H1 (cell line): Measurements from ENCODE around the gene TRPV6. TPM values are rescaled to one million over a fixed set of nuclear protein-coding genes. Genes with fewer than 3 reads are reported as not detected.

Experiments used
- CTCF ChIA-PET: fragments of 300-600 bp; sonication (Branson Sonifier 250); formaldehyde crosslinking; loops from one replicate; lab custom pipeline; 2021; ENCODE audit not compliant: partially characterized antibody; lab: Charles Lee
- POLR2A ChIA-PET: fragments of 300-600 bp; sonication (Branson Sonifier 250); formaldehyde crosslinking; loops from one replicate; lab custom pipeline; 2021; ENCODE audit warnings: inconsistent platforms; ENCODE audit not compliant: partially characterized antibody; lab: Charles Lee
- DNase-seq, 2 experiments: peaks; one replicate each; pipeline versions ENCODE4 v3.0.0 to v3.0.0-alpha.2; 2010 to 2022; ENCODE audit warnings: low spot score in 2 of 2, low read depth in 1 of 2, mixed read lengths in 1 of 2
- FAIRE-seq: peaks from 2 replicates; lab custom pipeline; 2011; peaks lifted over from hg19 to GRCh38; lab: Jason Lieb, UNC
- H2AFZ ChIP-seq: 2 replicates; pipeline ENCODE4 v1.8.1; 2012; ENCODE audit warnings: low read length, inconsistent platforms
- H2AK5ac ChIP-seq: 2 replicates; pipeline ENCODE4 v1.6.1; 2013; ENCODE audit warnings: low read depth, low read length
- H2BK120ac ChIP-seq: replicated peaks from 2 replicates; pipeline ENCODE3; 2013; ENCODE audit warnings: low read depth, low read length, inconsistent platforms
- H2BK12ac ChIP-seq: 2 replicates; pipeline ENCODE4 v1.6.1; 2013; ENCODE audit warnings: low read depth, low read length
- H2BK15ac ChIP-seq: 2 replicates; pipeline ENCODE4 v1.6.1; 2013; ENCODE audit warnings: low read length
- H2BK20ac ChIP-seq: 2 replicates; pipeline ENCODE4 v1.6.1; 2013; ENCODE audit warnings: low read length
- H2BK5ac ChIP-seq: 2 replicates; pipeline ENCODE4 v1.6.1; 2013; ENCODE audit warnings: low read depth, low read length
- H3K14ac ChIP-seq: 2 replicates; pipeline ENCODE4 v1.6.1; 2013; ENCODE audit warnings: inconsistent platforms; ENCODE audit not compliant: insufficient read length
- H3K18ac ChIP-seq: 2 replicates; pipeline ENCODE4 v1.6.1; 2013; ENCODE audit warnings: low read length; ENCODE audit errors: extremely low read depth
- H3K23ac ChIP-seq: 2 replicates; pipeline ENCODE4 v1.6.1; 2013; ENCODE audit warnings: inconsistent platforms; ENCODE audit not compliant: insufficient read length
- H3K23me2 ChIP-seq: 2 replicates; pipeline ENCODE4 v1.6.1; 2013; ENCODE audit warnings: low read depth, low read length
- H3K27ac ChIP-seq: 2 replicates; pipeline ENCODE4 v1.6.1; 2011; ENCODE audit warnings: low read depth, low read length, inconsistent platforms
- H3K27me3 ChIP-seq, 4 experiments: replicated peaks in 1 of 4; 1 replicate in 1 of 4; 2 replicates in 3 of 4; pipeline versions ENCODE4 v1.6.1 to v1.8.1; 2011 to 2013; ENCODE audit warnings: low read length in 3 of 4, mild to moderate bottlenecking in 3 of 4, inconsistent platforms in 2 of 4, mixed read lengths in 2 of 4, moderate library complexity in 1 of 4; ENCODE audit not compliant: control insufficient read depth in 3 of 4, insufficient read depth in 3 of 4; ENCODE audit errors: extremely low read depth in 1 of 4
- H3K36me3 ChIP-seq, 4 experiments: 2 replicates each; pipeline versions ENCODE4 v1.6.1 to v1.8.1; 2011 to 2013; ENCODE audit warnings: mild to moderate bottlenecking in 4 of 4, low read length in 3 of 4, moderate library complexity in 2 of 4, control low read depth in 1 of 4, inconsistent platforms in 1 of 4; ENCODE audit not compliant: insufficient read depth in 4 of 4, control insufficient read depth in 2 of 4
- H3K4ac ChIP-seq: replicated peaks from 2 replicates; pipeline ENCODE3; 2013; ENCODE audit warnings: low read length, low read depth, mixed read lengths, inconsistent platforms; ENCODE audit not compliant: insufficient read length
- H3K4me1 ChIP-seq, 4 experiments: replicated peaks in 1 of 4; 1 replicate in 1 of 4; 2 replicates in 3 of 4; pipeline versions ENCODE4 v1.6.1 to v1.8.1; 2011 to 2013; ENCODE audit warnings: low read length in 3 of 4, inconsistent platforms in 2 of 4, mixed read lengths in 1 of 4; ENCODE audit not compliant: insufficient read depth in 4 of 4, control insufficient read depth in 3 of 4
- H3K4me2 ChIP-seq, 2 experiments: 2 replicates each; pipeline versions ENCODE4 v1.6.1 to v1.8.1; 2011 to 2013; ENCODE audit warnings: low read depth in 2 of 2, low read length in 2 of 2, control low read depth in 1 of 2, inconsistent platforms in 1 of 2, mild to moderate bottlenecking in 1 of 2; ENCODE audit not compliant: insufficient read depth in 1 of 2
- H3K4me3 ChIP-seq, 4 experiments: fragments of 200-600, 300-600 bp in 1 of 4; sonication (generic), shearing (Covaris generic), sonication (Bioruptor Twin) in 1 of 4; 2 replicates each; pipeline versions ENCODE4 v1.5.1 to v1.8.1; 2011 to 2016; ENCODE audit warnings: low read length in 4 of 4, low read depth in 3 of 4, control low read depth in 2 of 4, inconsistent platforms in 2 of 4, mild to moderate bottlenecking in 2 of 4, mixed read lengths in 1 of 4, moderate library complexity in 1 of 4; ENCODE audit not compliant: insufficient read depth in 2 of 4; ENCODE audit errors: extremely low read depth in 1 of 4
- H3K56ac ChIP-seq: replicated peaks from 2 replicates; pipeline ENCODE3; 2013; ENCODE audit warnings: low read depth, mild to moderate bottlenecking, mixed read lengths, low read length, inconsistent platforms; ENCODE audit not compliant: insufficient read length
- H3K79me1 ChIP-seq: 2 replicates; pipeline ENCODE4 v1.6.1; 2013; ENCODE audit warnings: low read depth, low read length, control low read depth
- H3K79me2 ChIP-seq, 2 experiments: 2 replicates each; pipeline versions ENCODE4 v1.6.1 to v1.8.1; 2012 to 2013; ENCODE audit warnings: low read length in 2 of 2, mild to moderate bottlenecking in 2 of 2, inconsistent platforms in 1 of 2; ENCODE audit not compliant: insufficient read depth in 2 of 2, control insufficient read depth in 1 of 2
- H3K9ac ChIP-seq, 4 experiments: replicated peaks in 1 of 4; 1 replicate in 1 of 4; 2 replicates in 3 of 4; pipeline versions ENCODE4 v1.6.1 to v1.8.1; 2011 to 2013; ENCODE audit warnings: low read depth in 3 of 4, low read length in 3 of 4, control low read depth in 2 of 4, mild to moderate bottlenecking in 2 of 4, moderate library complexity in 2 of 4, inconsistent platforms in 1 of 4; ENCODE audit errors: extremely low read depth in 1 of 4
- H3K9me3 ChIP-seq, 2 experiments: 2 replicates each; pipeline versions ENCODE4 v1.6.1 to v1.8.1; 2012 to 2013; ENCODE audit warnings: mild to moderate bottlenecking in 2 of 2, moderate library complexity in 2 of 2, control low read depth in 1 of 2, inconsistent platforms in 1 of 2, low read depth in 1 of 2, low read length in 1 of 2, mixed read lengths in 1 of 2; ENCODE audit not compliant: insufficient read depth in 2 of 2
- H4K20me1 ChIP-seq, 2 experiments: replicated peaks in 1 of 2; 2 replicates each; pipeline versions ENCODE3 to v1.8.1; 2011 to 2013; ENCODE audit warnings: inconsistent platforms in 2 of 2, low read length in 2 of 2, mild to moderate bottlenecking in 1 of 2; ENCODE audit not compliant: insufficient read depth in 2 of 2, control insufficient read depth in 1 of 2
- H4K5ac ChIP-seq: 2 replicates; pipeline ENCODE4 v1.6.1; 2013; ENCODE audit warnings: low read length, low read depth, mixed read lengths, inconsistent platforms; ENCODE audit not compliant: insufficient read length
- H4K8ac ChIP-seq: 2 replicates; pipeline ENCODE4 v1.8.0; 2013; ENCODE audit warnings: mild to moderate bottlenecking, moderate library complexity, low read length, inconsistent platforms; ENCODE audit not compliant: insufficient read depth; ENCODE audit errors: extremely low read depth
- H4K91ac ChIP-seq: replicated peaks from 2 replicates; pipeline ENCODE3; 2013; ENCODE audit warnings: low read length, mixed read lengths, inconsistent platforms; ENCODE audit not compliant: insufficient read length
- BCL11A ChIP-seq, 2 experiments: IDR thresholded peaks; one replicate each; pipeline ENCODE4 v1.6.1; 2011; ENCODE audit warnings: low read depth in 2 of 2, low read length in 2 of 2, mild to moderate bottlenecking in 2 of 2
- BRCA1 ChIP-seq: IDR thresholded peaks from 2 replicates; pipeline ENCODE4 v1.6.1; 2012; ENCODE audit warnings: low read depth, low read length, improper control_type of control experiment
- CBX5 ChIP-seq: fragments of 300-800, 300-1000 bp; sonication (generic); IDR thresholded peaks from 2 replicates; pipeline ENCODE4 v1.7.1; 2016; ENCODE audit warnings: antibody characterized with exemption, low read length, low read depth
- CTBP2 ChIP-seq: IDR thresholded peaks from 2 replicates; pipeline ENCODE4 v1.7.0; 2011; ENCODE audit warnings: borderline replicate concordance, mild to moderate bottlenecking, moderate library complexity, mixed read lengths, low read length; ENCODE audit not compliant: insufficient read depth, insufficient read length
- CTCF ChIP-seq, 3 experiments: IDR thresholded peaks; 1 replicate in 2 of 3; 2 replicates in 1 of 3; pipeline versions ENCODE4 v1.5.1 to v1.6.1; 2011; ENCODE audit warnings: low read length in 3 of 3, mild to moderate bottlenecking in 3 of 3, inconsistent platforms in 2 of 3, low read depth in 1 of 3, moderate library complexity in 1 of 3; ENCODE audit not compliant: insufficient read depth in 1 of 3; ENCODE audit errors: control extremely low read depth in 1 of 3
- E2F6 ChIP-seq: IDR thresholded peaks from 2 replicates; pipeline ENCODE4 v1.6.1; 2012; ENCODE audit warnings: inconsistent platforms
- EZH2 ChIP-seq: fragments of 200-600 bp; sonication (generic); IDR thresholded peaks from 2 replicates; pipeline ENCODE4 v1.7.1; 2012; ENCODE audit warnings: low read depth, mild to moderate bottlenecking, moderate library complexity, low read length, inconsistent platforms; ENCODE audit not compliant: severe bottlenecking
- KDM1A ChIP-seq: fragments of 200-600, 300-600 bp; sonication (generic); IDR thresholded peaks from 2 replicates; pipeline ENCODE4 v1.7.1; 2016; ENCODE audit warnings: mild to moderate bottlenecking, low read length, borderline replicate concordance
- RFX5 ChIP-seq: IDR thresholded peaks from 2 replicates; pipeline ENCODE4 v1.6.1; 2011; ENCODE audit warnings: low read depth, low read length, improper control_type of control experiment, borderline replicate concordance
- SIN3A ChIP-seq, 2 experiments: IDR thresholded peaks in 1 of 2; conservative IDR thresholded peaks in 1 of 2; 2 replicates each; pipeline ENCODE4 v1.6.1; 2011 to 2012; ENCODE audit warnings: low read length in 2 of 2, improper control_type of control experiment in 1 of 2, low read depth in 1 of 2, mild to moderate bottlenecking in 1 of 2
- WGBS, 2 experiments: shearing (Covaris generic) in 1 of 2; methylation state at CpG; one replicate each; pipeline versions ENCODE4 v1.1.6 to v1.1.7; 2013 to 2015; ENCODE audit warnings: low lambda C conversion rate in 2 of 2, mixed read lengths in 2 of 2, inconsistent platforms in 1 of 2, low coverage in 1 of 2, missing lambda C conversion rate in 1 of 2; ENCODE audit not compliant: insufficient replicate concordance in 2 of 2, insufficient coverage in 1 of 2, insufficient read length in 1 of 2; ENCODE audit errors: extremely low coverage in 1 of 2, missing lambda C conversion rate in 1 of 2; 5-methylcytosine and 5-hydroxymethylcytosine counted together
- polyA plus RNA-seq, 7 experiments: library from polyadenylated mRNA; depleted of rRNA in 3 of 7; stranded (reverse) in 5 of 7; unstranded in 2 of 7; fragments of >200 nt in 5 of 7; fragments of 200-250 nt in 2 of 7; gene quantifications; 1 replicate in 5 of 7; 2 replicates in 1 of 7; 4 replicates in 1 of 7; pipeline versions ENCODE4 v1.2.1 to v1.2.3, GENCODE V29; 2011 to 2013; ENCODE audit warnings: missing spikeins in 2 of 7, mixed read lengths in 2 of 7
- total RNA-seq: library from RNA; stranded (reverse); fragmentation: NEBNext Ultra II Directional; extraction: Animal tissue kit (Norgen Biotek cat#: 25700); gene quantifications from 2 replicates; pipeline ENCODE4 v1.2.1, GENCODE V29; 2021

TRPV6 gene
- total and polyA plus RNA-seq, 2 of the 8 experiments (the other 6 are each of a cell fraction or from before 2014, with no cell fraction given), result 0.52 to 1.1 TPM

GRCh38 chr7:142879060-142879459 is 6.5 kb downstream of the TRPV6 start:
- Histone ChIP-seq H2AK5ac (no peak overlapping the region), H4K20me1 (no peaks in the 10 kb centered on the region), H3K4me2 (no peak overlapping the region), H3K36me3 (no peaks in the 10 kb centered on the region), H2BK12ac (no peak overlapping the region), H3K79me1 (no peaks in the 10 kb centered on the region), H3K4ac (no peak overlapping the region), H3K27ac (no peak overlapping the region), H3K27me3 (peaks cover 0 to 2% (median 0%) of the 10 kb centered on the region in 4 experiments; a peak in 1 of 7 replicates), H3K4me1 (no peaks in the 10 kb centered on the region), H3K9me3 (no peaks in the 10 kb centered on the region), H3K23ac (no peak overlapping the region), H4K8ac (no peak overlapping the region), H3K14ac (no peak overlapping the region), H2BK5ac (no peak overlapping the region), H3K56ac (no peak overlapping the region), H4K5ac (no peak overlapping the region), H3K9ac (no peak overlapping the region), H3K79me2 (no peaks in the 10 kb centered on the region), H2BK20ac (no peak overlapping the region), H2AFZ (no peak overlapping the region), H3K23me2 (no peaks in the 10 kb centered on the region), H3K18ac (no peak overlapping the region), H2BK15ac (no peak overlapping the region), H3K4me3 (no peak overlapping the region), H4K91ac (no peak overlapping the region), H2BK120ac (no peak overlapping the region)
- no peak for DNase-seq
- no peak for FAIRE-seq
- POLR2A ChIA-PET, result interaction anchor here (1.7 kb wide), 1 partner anchor 23 kb away, joined by 3 read pairs; no protein-coding TSS in a partner anchor
- WGBS, 2 experiments, result 93% methylated on average over 5 of the region's 5 CpGs; no CpG with 5 or more reads in 1 of the 2 experiments
- CTCF ChIA-PET, result interaction anchor here (0.9 to 13.9 kb wide), 22 partner anchors 8 to 344 kb away, joined by 3 to 332 read pairs (median 12); no protein-coding TSS in a partner anchor
- TF ChIP-seq EZH2 (no peak), RFX5 (no peak), SIN3A (conservative IDR thresholded peaks at IDR 0.05 in 1 of 2, IDR thresholded peaks at IDR 0.05 in 1 of 2; ENCODE audit: low read depth in 1 of 2, low read length in 2 of 2) (no peak), BCL11A (IDR thresholded peaks at IDR 0.05; ENCODE audit: low read depth in 2 of 2, low read length in 2 of 2) (no peak), CTCF (IDR thresholded peaks at IDR 0.05; ENCODE audit: control extremely low read depth in 1 of 3, insufficient read depth in 1 of 3, low read depth in 1 of 3, low read length in 3 of 3) (no peak), BRCA1 (no peak), KDM1A (no peak), CTBP2 (no peak), CBX5 (no peak), E2F6 (no peak)
